Stimulated activated CD4-positive, alpha-beta T cell treated with anti-CD3 and anti-CD28 coated beads, TNF-alpha, amount 100 ng/mL, for 4 hours (primary cell): Measurements from ENCODE around the gene KIRREL3.

Source experiments
- DNase-seq, 3 experiments: peaks; one replicate each; pipeline ENCODE4 v3.0.0-alpha.2; 2020; ENCODE audit warnings: low read depth in 3 of 3

KIRREL3 gene

DNA sequence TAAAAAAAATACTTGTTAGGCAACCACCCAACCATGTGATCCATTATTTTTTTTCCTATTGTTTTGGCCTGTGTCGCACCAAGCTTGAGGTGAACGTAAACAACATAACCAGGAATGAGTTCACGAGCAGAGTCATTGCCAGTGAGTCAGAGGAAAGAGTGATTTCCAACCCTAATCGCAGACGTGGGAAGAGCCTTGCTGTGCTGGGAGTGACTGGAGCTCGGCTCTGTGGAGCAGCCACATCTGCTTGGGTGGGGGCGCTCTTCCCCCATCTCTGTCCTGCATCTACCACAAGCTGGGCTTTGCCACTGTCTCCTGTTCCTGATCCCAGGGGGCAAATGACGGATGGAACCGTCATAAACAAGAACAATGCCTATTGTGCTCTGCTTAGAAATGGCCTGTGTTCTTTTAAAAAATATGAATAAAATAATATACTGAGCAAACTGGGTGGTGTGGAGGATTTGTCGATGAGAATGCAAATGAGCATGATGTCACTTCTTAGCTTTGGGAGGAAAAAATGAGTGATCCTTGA, 210.0 kb downstream of the KIRREL3 start:
- DNase-seq, result no peak

DNA sequence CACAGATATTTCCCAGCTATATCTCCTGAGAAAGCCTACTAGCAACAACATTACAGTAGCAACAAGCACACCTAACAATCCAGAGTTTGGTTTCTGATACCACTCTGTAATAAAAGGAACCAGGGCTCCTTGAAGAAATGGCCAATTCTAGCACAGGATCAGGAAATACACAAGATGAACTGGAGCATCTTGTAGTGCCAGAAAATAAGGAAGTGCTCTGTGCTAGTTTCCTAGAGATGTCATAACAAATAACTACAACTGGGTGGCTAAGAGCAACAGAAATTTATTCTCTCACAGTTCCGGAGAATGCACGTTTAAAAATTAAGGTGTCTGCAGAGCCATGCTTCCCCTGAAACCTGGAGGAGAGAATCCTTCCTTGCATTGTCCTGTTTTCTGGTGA, 217.8 kb downstream of the KIRREL3 start:
- no peak for DNase-seq

GRCh38 chr11:126781942-126782341, 218.6 kb downstream of the KIRREL3 start:
- no peak for DNase-seq

- no peak for DNase-seq
Observed at GRCh38 chr11:126776119-126776518, 224.5 kb downstream of the KIRREL3 start.

DNA sequence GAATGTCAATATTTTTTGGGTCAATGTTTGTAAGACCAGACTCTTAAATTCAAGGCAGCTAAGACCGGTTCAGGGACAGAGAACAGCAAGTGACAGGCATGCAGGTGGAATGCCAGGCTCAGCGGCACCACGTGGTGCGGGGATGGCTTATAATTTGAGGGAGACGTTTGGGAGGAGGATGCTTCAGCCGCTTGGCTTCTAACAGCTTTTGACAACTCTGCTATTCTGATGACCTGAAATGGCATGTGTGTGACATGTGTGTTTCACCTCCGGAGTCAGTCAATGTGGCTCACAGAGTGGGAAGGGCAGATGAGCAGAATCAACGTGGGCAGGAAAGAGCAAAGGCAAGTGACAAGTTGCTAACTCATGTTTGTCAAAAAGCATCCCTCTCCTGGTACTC, 228.3 kb downstream of the KIRREL3 start:
- DNase-seq, result no peak

DNA sequence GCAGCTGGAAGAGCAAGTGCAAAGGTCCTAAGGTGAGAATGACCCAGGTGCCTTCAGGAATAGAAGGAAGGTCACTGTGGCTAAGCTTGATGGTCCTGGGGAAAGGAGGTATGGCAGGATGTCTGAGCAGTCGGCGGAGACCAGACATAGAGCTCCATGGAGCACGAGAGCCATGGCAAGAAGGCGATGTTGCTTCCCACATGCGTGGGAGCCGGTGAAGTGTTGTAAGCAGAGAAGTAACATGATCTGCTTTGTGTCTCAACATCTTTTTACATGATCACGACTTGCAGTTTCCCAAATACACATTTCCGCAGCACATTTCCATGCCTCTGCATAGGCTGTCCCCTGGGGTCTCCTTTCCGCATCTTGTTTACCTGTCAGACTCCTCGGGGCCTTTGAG, 231.9 kb downstream of the KIRREL3 start:
- no peak for DNase-seq

DNA sequence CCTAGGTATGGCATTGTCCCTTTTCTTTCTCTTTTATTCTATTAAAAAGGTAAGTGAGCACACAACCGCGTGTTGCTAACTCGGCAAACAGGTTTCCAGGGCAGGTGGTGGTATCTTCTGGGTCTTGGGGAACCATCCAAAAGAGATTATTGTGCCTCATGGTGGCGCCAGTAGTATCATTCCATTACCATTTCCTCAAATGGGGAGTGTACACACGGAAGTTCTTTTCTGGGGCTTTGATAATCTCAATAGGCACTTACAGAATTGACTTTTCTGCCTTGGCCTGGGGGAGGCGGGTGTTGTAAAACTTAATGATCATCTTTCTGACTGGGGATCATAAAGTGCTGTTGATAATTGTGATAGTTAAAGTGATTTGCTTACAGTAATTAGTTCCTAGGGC, 234.1 kb downstream of the KIRREL3 start:
- no peak for DNase-seq

DNA sequence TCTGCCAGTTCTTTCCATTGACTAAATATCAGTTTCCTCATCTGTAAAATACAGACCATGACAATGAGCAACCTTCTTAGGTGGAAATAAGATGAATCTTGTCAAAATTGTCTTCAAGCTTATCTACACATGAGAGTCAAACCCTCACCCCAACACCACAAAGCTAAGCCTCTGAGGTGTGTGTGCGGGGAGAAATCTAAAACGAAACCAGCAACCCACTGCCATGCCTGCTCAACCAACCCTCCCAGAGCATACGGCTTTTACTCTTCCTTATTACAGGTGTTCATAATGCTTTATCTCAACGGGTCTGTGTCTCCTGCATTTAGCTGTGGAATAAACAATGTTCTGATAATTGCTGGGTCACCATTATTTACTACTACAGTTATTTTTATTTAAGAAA, 235.4 kb downstream of the KIRREL3 start:
- DNase-seq, result no peak

GRCh38 chr11:126764231-126764630, 236.3 kb downstream of the KIRREL3 start:
- no peak for DNase-seq

GRCh38 chr11:126756855-126757254, 243.7 kb downstream of the KIRREL3 start:
- DNase-seq, result no peak

GRCh38 chr11:126756421-126756820, 244.1 kb downstream of the KIRREL3 start:
- DNase-seq, result no peak

DNA sequence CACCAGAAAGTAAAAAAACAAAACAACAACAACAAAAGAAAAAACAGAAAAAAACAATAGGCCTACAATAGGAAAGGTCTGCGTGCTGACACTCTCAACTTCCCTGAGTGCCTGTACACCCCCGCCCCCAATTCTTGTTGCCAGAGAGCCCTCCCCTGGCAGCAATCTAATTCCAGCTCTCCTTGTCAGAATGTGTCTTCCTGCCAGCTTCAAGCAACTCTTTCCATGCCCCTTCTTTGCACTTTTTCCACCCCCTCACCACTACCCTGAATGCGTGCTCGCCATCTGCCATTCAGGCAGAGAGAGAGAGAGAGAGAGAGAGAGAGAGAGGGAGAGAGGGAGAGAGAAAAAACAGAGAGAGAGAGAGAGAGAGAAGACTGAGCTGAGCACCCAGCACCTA, 245.0 kb downstream of the KIRREL3 start:
- no peak for DNase-seq

DNA sequence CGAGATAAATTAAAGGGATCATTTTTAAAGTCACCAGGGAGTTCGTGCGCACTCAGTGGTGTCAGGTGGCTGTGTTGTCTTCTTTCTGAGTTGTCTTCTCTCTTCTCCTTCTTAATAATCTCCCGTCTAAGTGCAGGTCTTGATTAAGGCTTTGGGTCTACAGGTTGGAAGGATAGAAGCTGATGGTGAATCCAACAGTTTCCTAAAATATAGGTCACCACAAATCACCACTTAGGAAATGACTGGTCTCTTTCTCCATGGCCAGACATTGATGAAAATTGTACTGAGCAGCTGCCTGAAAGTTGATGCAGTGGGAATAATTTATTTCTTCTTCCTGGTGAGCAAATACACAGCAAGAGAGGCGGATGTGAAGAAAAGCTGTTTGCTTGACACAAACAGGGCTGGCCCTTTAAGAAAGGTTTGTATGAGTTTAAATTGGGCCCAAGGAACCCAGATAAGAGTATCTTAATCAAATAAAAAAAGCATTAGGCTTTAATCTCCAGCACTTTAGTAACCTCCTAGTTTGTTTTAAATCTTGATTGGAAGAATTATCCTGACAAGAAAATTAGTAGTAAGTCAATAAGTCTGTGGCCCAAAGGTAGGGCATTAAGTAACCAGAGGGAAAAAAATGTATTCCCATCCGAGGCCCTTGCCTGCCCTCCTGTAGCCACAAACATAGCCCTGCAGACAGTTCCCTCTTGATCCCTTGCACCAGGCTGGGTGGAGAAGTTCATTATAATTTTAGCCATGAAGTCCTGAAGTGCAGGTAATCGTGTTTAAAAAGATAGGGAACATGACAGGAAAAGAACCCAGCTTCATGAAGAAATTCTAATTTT, 245.8 kb downstream of the KIRREL3 start:
- no peak for DNase-seq

DNA sequence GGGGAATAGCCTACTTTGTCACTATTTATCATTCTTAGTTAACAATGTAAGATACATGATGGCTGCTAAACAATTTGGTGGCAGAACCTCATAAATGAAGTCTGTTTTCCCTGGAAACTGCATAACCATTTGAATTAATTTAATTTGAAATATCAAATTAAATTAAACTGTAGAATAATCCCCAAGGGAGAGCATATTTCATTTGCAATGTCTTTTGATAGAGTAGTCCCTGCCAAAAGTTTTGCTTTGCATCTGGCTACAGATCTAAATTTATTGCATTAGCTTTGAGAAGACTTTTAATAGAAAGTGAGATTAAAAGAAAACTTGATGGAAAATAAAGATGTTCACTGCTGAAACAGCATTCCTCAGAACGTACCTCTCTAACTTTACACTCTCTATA, 246.6 kb downstream of the KIRREL3 start:
- no peak for DNase-seq

DNA sequence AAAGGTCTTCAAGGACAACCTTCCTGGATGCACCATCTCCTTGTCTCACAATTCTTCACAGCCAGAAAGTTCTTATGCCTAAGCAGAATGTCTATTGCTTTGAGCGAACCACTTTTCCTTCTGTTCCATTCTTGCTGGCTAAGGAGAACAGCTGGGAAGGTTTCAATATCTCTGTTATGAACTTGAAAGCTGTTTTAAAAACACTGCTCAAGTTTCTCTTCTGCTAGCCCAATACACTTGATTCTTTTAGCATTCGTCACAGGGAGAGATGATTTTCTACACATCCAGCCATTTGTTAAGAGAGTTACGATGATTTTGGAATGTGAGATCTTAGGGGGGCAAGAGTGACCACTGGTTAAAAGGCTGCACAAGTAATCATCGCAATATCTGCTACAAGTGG, 249.3 kb downstream of the KIRREL3 start:
- DNase-seq, result no peak

DNA sequence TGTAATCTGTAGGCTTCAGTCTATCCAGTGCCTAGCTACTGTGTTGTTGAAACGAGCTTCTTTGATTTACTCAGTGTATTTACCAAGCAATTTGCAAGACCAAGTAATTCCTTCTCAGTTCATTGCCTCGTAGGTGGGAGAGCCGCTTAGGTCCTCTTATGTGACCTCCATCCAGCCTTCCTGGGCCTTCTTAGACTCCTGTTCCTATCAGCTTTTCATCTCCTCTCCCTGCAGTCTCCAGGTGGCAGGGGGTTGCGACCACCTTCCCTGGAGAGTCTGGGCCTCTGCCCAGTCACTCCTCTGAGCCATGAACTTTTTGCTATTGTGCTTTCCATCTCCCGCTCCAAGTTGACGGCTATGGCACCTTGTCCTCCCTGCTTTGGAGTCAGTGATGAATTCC, 251.8 kb downstream of the KIRREL3 start:
- no peak for DNase-seq

- DNase-seq, result no peak
Observed at GRCh38 chr11:126748100-126748791, 252.3 kb downstream of the KIRREL3 start.

GRCh38 chr11:126747315-126747714, 253.3 kb downstream of the KIRREL3 start:
- no peak for DNase-seq

DNA sequence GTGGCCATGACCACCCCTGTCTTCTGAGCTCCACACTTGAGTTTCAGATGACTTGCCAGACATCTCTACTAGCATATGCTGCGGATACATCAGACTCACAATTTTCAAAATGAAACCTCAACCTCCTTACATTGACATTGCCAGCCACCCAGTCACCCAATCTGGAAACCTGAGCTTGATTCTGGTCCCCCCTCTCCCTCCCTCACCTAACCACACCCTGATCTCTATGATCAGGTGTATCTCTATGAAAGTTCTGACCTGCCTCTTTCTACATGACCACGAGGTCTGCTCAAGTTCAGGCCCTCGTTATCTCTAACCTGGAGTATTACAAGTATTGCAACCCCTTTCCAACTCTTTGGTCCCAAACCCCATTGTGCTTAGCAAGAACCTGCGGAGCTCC, 254.1 kb downstream of the KIRREL3 start:
- no peak for DNase-seq

- DNase-seq, result no peak
Observed at GRCh38 chr11:126744699-126745098, 255.9 kb downstream of the KIRREL3 start.

DNA sequence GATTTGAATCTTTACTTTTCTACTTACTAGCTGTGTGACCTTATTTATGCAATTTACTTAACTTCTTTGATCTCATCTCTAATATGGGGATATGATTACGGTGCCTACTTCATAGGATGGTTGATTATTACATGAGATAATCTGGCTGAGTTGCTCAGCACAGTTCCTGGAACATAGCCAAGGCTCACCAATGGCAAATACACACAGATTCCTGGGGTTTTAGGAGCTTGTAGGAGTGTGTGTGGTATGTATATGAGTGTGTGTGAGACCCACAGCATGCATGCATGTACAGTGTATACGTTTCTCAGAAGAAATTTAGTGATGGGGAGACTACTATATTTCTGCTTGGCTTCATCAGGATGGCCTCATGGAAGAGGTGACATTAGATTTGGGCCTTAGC, 256.9 kb downstream of the KIRREL3 start:
- no peak for DNase-seq

DNA sequence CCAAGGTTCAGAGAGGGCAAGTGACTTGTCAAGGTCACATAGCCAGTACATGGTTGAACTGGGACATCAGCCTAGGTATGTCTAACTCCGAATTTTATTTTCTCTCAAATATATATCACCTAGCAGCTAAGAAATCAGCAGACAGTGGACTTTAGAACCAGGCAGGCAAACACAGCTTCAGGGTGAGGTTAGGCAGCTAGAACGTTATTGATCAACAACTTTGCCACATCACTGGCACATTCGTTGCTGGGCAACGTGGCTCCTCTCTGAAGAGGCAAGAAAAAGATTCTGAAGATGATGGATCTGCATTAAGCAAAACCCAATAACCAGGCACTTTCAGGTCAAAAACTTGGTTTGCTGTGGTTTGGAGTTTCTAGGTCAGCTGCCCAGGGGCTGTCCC, 258.0 kb downstream of the KIRREL3 start:
- DNase-seq, result no peak

GRCh38 chr11:126740846-126741245, 259.7 kb downstream of the KIRREL3 start:
- DNase-seq, result no peak
